Body of pancreas (tissue), 4 donors: ENCODE results near the gene FIG4. TPM values are rescaled to one million over a fixed set of nuclear protein-coding genes. Genes with fewer than 3 reads are reported as not detected.
"Not testable (repeated sequence)": the region's sequence is repeated elsewhere in the genome, so short reads cannot be mapped to it uniquely, and the experiment has no call there.

Experiments used
- ATAC-seq: fragments of 150-250 bp; one replicate; pipeline ENCODE4 v1.9.1; 2016
- DNase-seq, 4 donors: peaks; one replicate each; pipeline ENCODE4 v3.0.0-alpha.2; 2019
- H3K27ac ChIP-seq, 4 donors: fragments of 200-600 bp; sonication (generic); 1 replicate in 3 of 4; 2 replicates in 1 of 4; pipeline versions ENCODE4 v1.5.1 to v1.6.1; 2016 to 2019; ENCODE audit warnings: mild to moderate bottlenecking in 1 of 4, mixed read lengths in 1 of 4, moderate library complexity in 1 of 4
- H3K27me3 ChIP-seq, 2 donors: fragments of 200-600 bp; sonication (generic); one replicate each; pipeline ENCODE4 v1.6.0; 2016; ENCODE audit warnings: mild to moderate bottlenecking in 1 of 2
- H3K36me3 ChIP-seq, 2 donors: fragments of 200-600 bp; sonication (generic); replicated peaks in 1 of 2; 2 replicates each; pipeline ENCODE4 v1.5.1; 2016; ENCODE audit warnings: low read depth in 2 of 2; ENCODE audit not compliant: insufficient read depth in 1 of 2
- H3K4me1 ChIP-seq: fragments of 200-600 bp; sonication (generic); one replicate; pipeline ENCODE4 v1.6.0; 2016
- H3K4me3 ChIP-seq, 2 donors: fragments of 200-600 bp; sonication (generic); 1 replicate in 1 of 2; 2 replicates in 1 of 2; pipeline ENCODE4 v1.5.1; 2016 to 2019
- H3K9me3 ChIP-seq, 3 donors: fragments of 200-600 bp; sonication (generic); 1 replicate in 2 of 3; 2 replicates in 1 of 3; pipeline ENCODE4 v1.5.1; 2016
- POLR2A ChIP-seq, 3 donors: fragments of 450-650 bp; IDR thresholded peaks; one replicate each; pipeline ENCODE4 v1.6.1; 2016; ENCODE audit warnings: antibody characterized with exemption in 3 of 3, mild to moderate bottlenecking in 2 of 3
- WGBS, 2 donors: methylation state at CpG; one replicate each; pipeline ENCODE4 v1.1.5; 2017; 5-methylcytosine and 5-hydroxymethylcytosine counted together
- intact Hi-C: fragments of 100-400 bp; cut with DNase I; formaldehyde crosslinking; loops from one replicate; pipeline ENCODE4 v1.15.1; 2023
- total RNA-seq, 2 donors: library from RNA; depleted of rRNA; stranded (reverse); fragments of >200 nt; gene quantifications; one replicate each; pipeline ENCODE4 v1.1.0, GENCODE V29; 2016
- TF ChIP-seq, protein P1 (sequence below), 7 experiments: fragments of 450-650 bp in 4 of 7; fragments of 200-600 bp in 3 of 7; sonication (generic) in 3 of 7; IDR thresholded peaks; one replicate each; pipeline ENCODE4 v1.5.1; 2016 to 2019; ENCODE audit warnings: antibody characterized with exemption in 7 of 7

The FIG4 gene
- total RNA-seq, 2 donors from 2014 or later = 9.3 to 24.7 TPM

DNA sequence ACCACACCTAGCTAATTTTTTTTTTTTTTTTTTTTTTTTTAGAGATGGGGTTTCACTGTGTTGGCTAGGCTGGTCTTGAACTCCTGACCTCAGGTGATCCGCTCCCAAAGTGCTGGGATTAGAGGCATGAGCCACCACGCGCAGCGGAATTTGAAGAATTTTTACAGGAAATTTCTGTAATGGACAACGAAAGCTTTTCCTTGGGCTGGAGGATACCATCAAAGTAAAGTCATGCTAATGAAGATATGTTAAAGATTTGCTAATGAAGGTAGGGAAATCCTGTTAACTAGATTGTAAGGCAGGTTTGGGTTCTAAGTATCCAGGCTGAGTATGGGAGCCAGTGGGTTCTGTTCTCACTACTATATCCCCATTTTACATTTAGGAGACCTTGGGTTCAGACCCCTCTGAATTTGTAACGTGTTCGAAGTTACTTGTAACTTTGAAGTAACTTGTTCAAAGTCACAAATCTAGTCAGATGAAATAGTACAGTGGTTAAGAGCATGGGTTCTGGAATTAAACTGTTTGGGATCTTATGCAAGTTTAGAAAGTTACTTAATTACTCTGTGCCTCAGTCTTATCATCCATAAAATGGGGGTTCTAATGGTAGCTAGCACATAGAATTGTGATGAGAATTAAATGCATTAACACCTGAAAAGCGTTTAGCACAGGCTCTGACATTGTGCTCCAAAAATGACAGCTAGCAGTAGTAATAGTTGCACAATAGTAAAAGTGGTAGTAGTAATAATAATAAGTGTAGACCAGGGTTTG is 163.6 kb downstream of the FIG4 start:
- 84 to 87% methylated on average over 8 of the region's 8 CpGs for WGBS, 2 donors
- Histone ChIP-seq H3K36me3 (no peaks in the 10 kb centered on the region), H3K27me3 (no peaks in the 10 kb centered on the region), H3K27ac (no peak overlapping the region), H3K4me3 (no peak overlapping the region), H3K9me3 (no peaks in the 10 kb centered on the region), H3K4me1 (no peaks in the 10 kb centered on the region)
- ATAC-seq (no peak), DNase-seq (no peak)
- intact Hi-C loops = no loop called here
- TF ChIP-seq, protein P1, sequence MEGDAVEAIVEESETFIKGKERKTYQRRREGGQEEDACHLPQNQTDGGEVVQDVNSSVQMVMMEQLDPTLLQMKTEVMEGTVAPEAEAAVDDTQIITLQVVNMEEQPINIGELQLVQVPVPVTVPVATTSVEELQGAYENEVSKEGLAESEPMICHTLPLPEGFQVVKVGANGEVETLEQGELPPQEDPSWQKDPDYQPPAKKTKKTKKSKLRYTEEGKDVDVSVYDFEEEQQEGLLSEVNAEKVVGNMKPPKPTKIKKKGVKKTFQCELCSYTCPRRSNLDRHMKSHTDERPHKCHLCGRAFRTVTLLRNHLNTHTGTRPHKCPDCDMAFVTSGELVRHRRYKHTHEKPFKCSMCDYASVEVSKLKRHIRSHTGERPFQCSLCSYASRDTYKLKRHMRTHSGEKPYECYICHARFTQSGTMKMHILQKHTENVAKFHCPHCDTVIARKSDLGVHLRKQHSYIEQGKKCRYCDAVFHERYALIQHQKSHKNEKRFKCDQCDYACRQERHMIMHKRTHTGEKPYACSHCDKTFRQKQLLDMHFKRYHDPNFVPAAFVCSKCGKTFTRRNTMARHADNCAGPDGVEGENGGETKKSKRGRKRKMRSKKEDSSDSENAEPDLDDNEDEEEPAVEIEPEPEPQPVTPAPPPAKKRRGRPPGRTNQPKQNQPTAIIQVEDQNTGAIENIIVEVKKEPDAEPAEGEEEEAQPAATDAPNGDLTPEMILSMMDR (IDR thresholded peaks at IDR 0.05) = no peak
- TF ChIP-seq POLR2A (IDR thresholded peaks at IDR 0.05) = no peak

- 78 to 91% methylated on average over 9 of the region's 9 CpGs for WGBS, 2 donors
- H3K36me3 ChIP-seq, intact Hi-C loops, H3K27ac ChIP-seq, H3K4me1 ChIP-seq, H3K4me3 ChIP-seq, H3K9me3 ChIP-seq, H3K27me3 ChIP-seq, ATAC-seq, DNase-seq: not testable (repeated sequence)
These were observed 164.5 kb downstream of the FIG4 start for GRCh38 chr6:109855476-109856040.

DNA sequence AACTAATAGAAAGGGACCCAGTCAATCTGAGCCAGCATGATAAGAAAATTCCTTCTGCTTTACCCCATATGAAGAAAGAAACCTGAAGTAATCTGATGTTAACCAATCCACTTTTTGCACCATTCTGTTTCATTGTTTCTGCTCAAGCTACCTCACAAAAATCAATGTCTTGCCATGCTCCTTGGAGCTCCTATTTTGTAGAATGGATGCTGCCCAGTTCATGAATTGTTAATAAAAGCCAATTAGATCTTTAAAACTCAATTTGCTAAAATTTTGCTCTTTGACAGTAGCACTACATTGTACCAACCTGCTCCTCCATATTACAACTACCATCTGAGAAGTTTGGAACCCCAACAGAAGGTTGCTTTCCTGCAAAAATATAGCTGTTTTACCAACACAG is 170.8 kb downstream of the FIG4 start:
- H3K27me3 ChIP-seq = no peaks in the 10 kb centered on the region
- no peaks in the 10 kb centered on the region for H3K36me3 ChIP-seq
- H3K9me3 ChIP-seq = no peaks in the 10 kb centered on the region
- no peak for DNase-seq
- peaks cover under 1% of the 10 kb centered on the region for H3K4me1 ChIP-seq
- intact Hi-C loops = no loop called here
- ATAC-seq = no peak
- H3K4me3 ChIP-seq = no peak overlapping the region
- no peak for TF ChIP-seq POLR2A (IDR thresholded peaks at IDR 0.05)
- TF ChIP-seq, protein P1 (IDR thresholded peaks at IDR 0.05) = no peak
- H3K27ac ChIP-seq = no peak overlapping the region

GRCh38 chr6:109864050-109864449 is 173.0 kb downstream of the FIG4 start:
- Histone ChIP-seq H3K4me1 (peaks cover 10% of the 10 kb centered on the region), H3K9me3 (no peaks in the 10 kb centered on the region), H3K36me3 (no peaks in the 10 kb centered on the region), H3K27ac (no peak overlapping the region), H3K27me3 (no peaks in the 10 kb centered on the region), H3K4me3 (no peak overlapping the region)
- intact Hi-C loops = no loop called here
- no peak for DNase-seq
- 81 to 85% methylated on average over 2 of the region's 2 CpGs for WGBS, 2 donors
- no peak for ATAC-seq
- TF ChIP-seq, protein P1 (IDR thresholded peaks at IDR 0.05) = no peak
- TF ChIP-seq POLR2A (IDR thresholded peaks at IDR 0.05) = no peak

- no peak for TF ChIP-seq POLR2A (IDR thresholded peaks at IDR 0.05)
- TF ChIP-seq, protein P1 (IDR thresholded peaks at IDR 0.05) = no peak
- H3K4me3 ChIP-seq = no peak overlapping the region
- no peak for DNase-seq
- H3K27ac ChIP-seq = no peak overlapping the region
- no peaks in the 10 kb centered on the region for H3K27me3 ChIP-seq
- intact Hi-C loops = no loop called here
- H3K36me3 ChIP-seq = no peaks in the 10 kb centered on the region
- H3K9me3 ChIP-seq = no peaks in the 10 kb centered on the region
- WGBS, 2 donors = 63% methylated on average over 4 of the region's 4 CpGs
- ATAC-seq = no peak
- H3K4me1 ChIP-seq = peaks cover 10% of the 10 kb centered on the region
These were observed 174.9 kb downstream of the FIG4 start for GRCh38 chr6:109865968-109866367.
